HepG2 (cell line): ENCODE measurements around the gene OR4D6. TPM values are rescaled to one million over a fixed set of nuclear protein-coding genes. Genes with fewer than 3 reads are reported as not detected.

Experiments
- ATAC-seq: fragments of 200-7000 bp; cut with Tn5 transposase; 3 replicates; pipeline ENCODE4 v1.9.1; 2020; ENCODE audit warnings: mild to moderate bottlenecking, moderate library complexity
- BruUV-seq: library from RNA; stranded (reverse); fragments of 400-500 nt; replicated peaks from 2 replicates; lab custom pipeline; 2021; lab: Mats Ljungman, UMichigan
- CTCF ChIA-PET: fragments of 300-600 bp; formaldehyde crosslinking; extraction: SDS; loops from one replicate; lab custom pipeline; 2021; ENCODE audit warnings: low total read pairs, inconsistent platforms, low intra/inter-chr PET ratio; lab: Yijun Ruan, JAX
- POLR2A ChIA-PET: fragments of 350-600 bp; sonication (Branson Sonifier 250); formaldehyde crosslinking; loops from one replicate; lab custom pipeline; 2020; ENCODE audit warnings: antibody characterized with exemption, inconsistent platforms; lab: Yijun Ruan, JAX
- DNase-seq: peaks from one replicate; pipeline ENCODE4 v3.0.0-alpha.2; 2015; ENCODE audit warnings: low spot score
- FAIRE-seq: peaks from 3 replicates; lab custom pipeline; 2011; peaks lifted over from hg19 to GRCh38; lab: Jason Lieb, UNC
- H2AFZ ChIP-seq: one replicate; pipeline ENCODE4 v1.6.1; 2011; ENCODE audit warnings: low read length, inconsistent platforms
- H3K27ac ChIP-seq: fragments of 300-600 bp; 3 replicates; pipeline ENCODE4 v1.8.0; 2011; ENCODE audit warnings: mixed run types, mild to moderate bottlenecking, mixed read lengths, low read length, inconsistent platforms; ENCODE audit not compliant: insufficient read depth; ENCODE audit errors: extremely low read length
- H3K27me3 ChIP-seq, 2 experiments: fragments of 200-600 bp in 1 of 2; 2 replicates in 1 of 2; 3 replicates in 1 of 2; pipeline versions ENCODE4 v1.6.0 to v1.8.0; 2011; ENCODE audit warnings: low read length in 2 of 2, mild to moderate bottlenecking in 2 of 2, moderate library complexity in 2 of 2, inconsistent platforms in 1 of 2; ENCODE audit not compliant: insufficient read depth in 2 of 2, control insufficient read depth in 1 of 2
- H3K36me3 ChIP-seq, 2 experiments: fragments of 200-600 bp in 1 of 2; replicated peaks in 1 of 2; 2 replicates in 1 of 2; 3 replicates in 1 of 2; pipeline versions ENCODE4 v1.5.1 to v1.8.0; 2011; ENCODE audit warnings: low read length in 2 of 2, inconsistent platforms in 1 of 2; ENCODE audit not compliant: insufficient read depth in 2 of 2, control insufficient read depth in 1 of 2
- H3K4me1 ChIP-seq: 2 replicates; pipeline ENCODE4 v1.5.1; 2012; ENCODE audit warnings: low read length, inconsistent platforms; ENCODE audit not compliant: insufficient read depth
- H3K4me2 ChIP-seq: 2 replicates; pipeline ENCODE4 v1.6.0; 2011; ENCODE audit warnings: low read depth, low read length, inconsistent platforms
- H3K4me3 ChIP-seq, 3 experiments: fragments of 200-600 bp in 1 of 3; sonication (generic), shearing (Covaris generic) in 1 of 3; replicated peaks in 1 of 3; 2 replicates each; pipeline ENCODE4 v1.5.1; 2011 to 2016; ENCODE audit warnings: low read length in 3 of 3, inconsistent platforms in 2 of 3, low read depth in 2 of 3, mild to moderate bottlenecking in 2 of 3, control low read depth in 1 of 3, mixed read lengths in 1 of 3; ENCODE audit not compliant: insufficient read depth in 1 of 3
- H3K79me2 ChIP-seq: one replicate; pipeline ENCODE4 v1.6.1; 2011; ENCODE audit warnings: low read length, inconsistent platforms; ENCODE audit not compliant: insufficient read depth
- H3K9ac ChIP-seq: 2 replicates; pipeline ENCODE4 v1.6.0; 2011; ENCODE audit warnings: mild to moderate bottlenecking, low read depth, low read length, inconsistent platforms; ENCODE audit not compliant: insufficient read depth
- H3K9me3 ChIP-seq: 2 replicates; pipeline ENCODE4 v1.5.1; 2012; ENCODE audit warnings: mild to moderate bottlenecking, low read length
- H4K20me1 ChIP-seq: 2 replicates; pipeline ENCODE4 v1.6.0; 2011; ENCODE audit warnings: inconsistent platforms, mild to moderate bottlenecking, low read length, moderate library complexity; ENCODE audit not compliant: insufficient read depth
- GABPB1 ChIP-seq: IDR thresholded peaks from 2 replicates; pipeline ENCODE4 v1.6.1; 2016; ENCODE audit warnings: mild to moderate bottlenecking, missing genetic modification reagents, moderate library complexity, missing compliant biosample characterization
- PAX8 ChIP-seq: sonication (generic); formaldehyde crosslinking; IDR thresholded peaks from 2 replicates; pipeline ENCODE4 v1.8.0; 2022; ENCODE audit warnings: mild to moderate bottlenecking, missing genetic modification reagents, borderline replicate concordance
- YEATS2 ChIP-seq: sonication (generic); formaldehyde crosslinking; IDR thresholded peaks from 2 replicates; pipeline ENCODE4 v1.4.0; 2020; ENCODE audit warnings: missing genetic modification reagents, borderline replicate concordance
- YEATS4 ChIP-seq: sonication (generic); formaldehyde crosslinking; IDR thresholded peaks from 2 replicates; pipeline ENCODE4 v1.4.0; 2020; ENCODE audit warnings: missing genetic modification reagents, borderline replicate concordance
- ZNF496 ChIP-seq: sonication (generic); formaldehyde crosslinking; IDR thresholded peaks from 2 replicates; pipeline ENCODE4 v1.8.1; 2023; ENCODE audit warnings: mild to moderate bottlenecking, moderate library complexity, missing genetic modification reagents; ENCODE audit not compliant: insufficient replicate concordance
- ZNF503 ChIP-seq: sonication (generic); formaldehyde crosslinking; IDR thresholded peaks from 2 replicates; pipeline ENCODE4 v1.4.0; 2020; ENCODE audit warnings: missing genetic modification reagents
- ZNF569 ChIP-seq: sonication (generic); formaldehyde crosslinking; IDR thresholded peaks from 2 replicates; pipeline ENCODE4 v1.5.0; 2020; ENCODE audit warnings: mild to moderate bottlenecking, missing genetic modification reagents, moderate library complexity, borderline replicate concordance
- ZNF784 ChIP-seq: sonication (generic); formaldehyde crosslinking; IDR thresholded peaks from 2 replicates; pipeline ENCODE4 v1.5.1; 2020; ENCODE audit warnings: missing genetic modification reagents, mild to moderate bottlenecking, borderline replicate concordance
- WGBS: methylation state at CpG from one replicate; pipeline ENCODE4 v1.1.6; 2017; ENCODE audit warnings: low lambda C conversion rate; 5-methylcytosine and 5-hydroxymethylcytosine counted together
- in situ Hi-C: cut with HindIII; loops from 2 replicates; pipeline ENCODE4 v1.10.0; 2017; ENCODE audit warnings: low pct_unique_long_range_greater_than_20kb; ENCODE audit not compliant: extremely low pct_ligation_motif_present
- intact Hi-C: fragments of 100-400 bp; cut with micrococcal nuclease; formaldehyde crosslinking; loops from one replicate; pipeline ENCODE4 v1.10.0; 2022; ENCODE audit not compliant: unreplicated experiment
- polyA plus RNA-seq, 8 experiments: library from polyadenylated mRNA; depleted of rRNA in 3 of 8; stranded (reverse) in 7 of 8; unstranded in 1 of 8; fragments of >200 nt; fragmentation: Illumina TruSeq in 4 of 8; extraction: Trizol in 4 of 8; gene quantifications; 2 replicates each; pipeline versions ENCODE4 v1.2.1 to v1.2.3, GENCODE V29; 2011 to 2016; ENCODE audit warnings: low read depth in 4 of 8, missing spikeins in 1 of 8, mixed read lengths in 1 of 8; ENCODE audit not compliant: insufficient read depth in 1 of 8
- total RNA-seq, 5 experiments: library from RNA; depleted of rRNA; stranded (reverse); fragments of >200 nt; fragmentation: Illumina TruSeq; extraction: Trizol; gene quantifications; 2 replicates each; pipeline ENCODE4 v1.2.3, GENCODE V29; 2016; ENCODE audit warnings: low read depth in 1 of 5

The OR4D6 gene
- total and polyA plus RNA-seq, 2 of the 13 experiments (the other 11 are each of a cell fraction or from before 2014, with no cell fraction given): not detected

- TF ChIP-seq ZNF503 (CRISPR knock-in tag): no peak
- no peak for TF ChIP-seq YEATS4 (CRISPR knock-in tag)
- no peak for TF ChIP-seq YEATS2 (CRISPR knock-in tag)
- TF ChIP-seq GABPB1: no peak
- TF ChIP-seq ZNF784 (CRISPR knock-in tag): no peak
- TF ChIP-seq, all 625 proteins: peak for 0
Observed at GRCh38 chr11:59480359-59480758, 23.6 kb downstream of the OR4D6 start (continued).

- no peak overlapping the region for H3K9ac ChIP-seq
- H3K27ac ChIP-seq: no peak overlapping the region
- intact Hi-C loops: no loop called here
- in situ Hi-C loops: no loop called here
- no peaks in the 10 kb centered on the region for H3K79me2 ChIP-seq
- CTCF ChIA-PET: no interaction called here
- H3K4me3 ChIP-seq: no peak overlapping the region
- POLR2A ChIA-PET: no interaction called here
- WGBS: 0% methylated on average over 1 of the region's 1 CpG
- no peaks in the 10 kb centered on the region for H3K4me1 ChIP-seq
- no TSS peak for BruUV-seq
- H3K9me3 ChIP-seq: no peaks in the 10 kb centered on the region
- no peaks in the 10 kb centered on the region for H3K36me3 ChIP-seq
- no peak for FAIRE-seq
- ATAC-seq: no peak
- H2AFZ ChIP-seq: no peak overlapping the region
- no peaks in the 10 kb centered on the region for H4K20me1 ChIP-seq
- peaks cover 0 to 3% of the 10 kb centered on the region in 2 experiments; a peak in 1 of 5 replicates for H3K27me3 ChIP-seq
- no peak for DNase-seq
- no peak overlapping the region for H3K4me2 ChIP-seq
- TF ChIP-seq ZNF569 (CRISPR knock-in tag) (no peak), ZNF496 (CRISPR knock-in tag) (no peak), PAX8 (CRISPR knock-in tag) (no peak)
Observed at GRCh38 chr11:59501931-59502330, 45.2 kb downstream of the OR4D6 start.
